Measurements from ENCODE around the gene SNX2. TPM values are rescaled to one million over a fixed set of nuclear protein-coding genes. Genes with fewer than 3 reads are reported as not detected.
"Not testable (repeated sequence)": the region's sequence is repeated elsewhere in the genome, so short reads cannot be mapped to it uniquely, and the experiment has no call there.

The SNX2 gene
- total RNA-seq, 1 donor from 2014 or later, result 77.1 TPM

DNA sequence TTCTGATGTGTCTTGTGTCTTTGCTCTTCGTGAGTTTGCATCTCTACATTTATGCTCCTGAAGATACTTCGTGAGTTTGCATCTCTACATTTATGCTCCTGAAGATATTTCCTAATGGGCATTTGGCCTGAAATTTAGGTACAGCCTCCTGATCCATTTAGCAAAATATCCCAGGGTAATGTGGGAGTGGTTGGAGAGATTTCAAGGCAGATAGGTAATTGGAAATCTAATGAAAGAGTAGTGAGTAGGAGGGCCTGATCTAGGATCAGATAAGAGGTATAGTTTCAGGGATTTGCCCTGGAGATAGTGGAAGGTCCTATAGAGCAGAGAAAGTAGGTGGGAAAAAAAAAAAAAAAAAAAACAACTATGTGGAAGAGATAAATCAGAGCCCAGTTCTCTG lies 14.6 kb upstream of the SNX2 start:
- no peaks in the 10 kb centered on the region for H3K27me3 ChIP-seq (ENCODE audit: control insufficient read depth, insufficient read depth, low read length)
- no peak for DNase-seq (ENCODE audit: low read depth)
- H3K4me3 ChIP-seq (ENCODE audit: low read depth, low read length), result no peak overlapping the region
- no peaks in the 10 kb centered on the region for H3K36me3 ChIP-seq (ENCODE audit: control insufficient read depth, insufficient read depth, low read length)
- TF ChIP-seq, protein P1, sequence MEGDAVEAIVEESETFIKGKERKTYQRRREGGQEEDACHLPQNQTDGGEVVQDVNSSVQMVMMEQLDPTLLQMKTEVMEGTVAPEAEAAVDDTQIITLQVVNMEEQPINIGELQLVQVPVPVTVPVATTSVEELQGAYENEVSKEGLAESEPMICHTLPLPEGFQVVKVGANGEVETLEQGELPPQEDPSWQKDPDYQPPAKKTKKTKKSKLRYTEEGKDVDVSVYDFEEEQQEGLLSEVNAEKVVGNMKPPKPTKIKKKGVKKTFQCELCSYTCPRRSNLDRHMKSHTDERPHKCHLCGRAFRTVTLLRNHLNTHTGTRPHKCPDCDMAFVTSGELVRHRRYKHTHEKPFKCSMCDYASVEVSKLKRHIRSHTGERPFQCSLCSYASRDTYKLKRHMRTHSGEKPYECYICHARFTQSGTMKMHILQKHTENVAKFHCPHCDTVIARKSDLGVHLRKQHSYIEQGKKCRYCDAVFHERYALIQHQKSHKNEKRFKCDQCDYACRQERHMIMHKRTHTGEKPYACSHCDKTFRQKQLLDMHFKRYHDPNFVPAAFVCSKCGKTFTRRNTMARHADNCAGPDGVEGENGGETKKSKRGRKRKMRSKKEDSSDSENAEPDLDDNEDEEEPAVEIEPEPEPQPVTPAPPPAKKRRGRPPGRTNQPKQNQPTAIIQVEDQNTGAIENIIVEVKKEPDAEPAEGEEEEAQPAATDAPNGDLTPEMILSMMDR (IDR thresholded peaks at IDR 0.05; ENCODE audit: insufficient read depth, low read length, poor library complexity, severe bottlenecking), result no peak

DNA sequence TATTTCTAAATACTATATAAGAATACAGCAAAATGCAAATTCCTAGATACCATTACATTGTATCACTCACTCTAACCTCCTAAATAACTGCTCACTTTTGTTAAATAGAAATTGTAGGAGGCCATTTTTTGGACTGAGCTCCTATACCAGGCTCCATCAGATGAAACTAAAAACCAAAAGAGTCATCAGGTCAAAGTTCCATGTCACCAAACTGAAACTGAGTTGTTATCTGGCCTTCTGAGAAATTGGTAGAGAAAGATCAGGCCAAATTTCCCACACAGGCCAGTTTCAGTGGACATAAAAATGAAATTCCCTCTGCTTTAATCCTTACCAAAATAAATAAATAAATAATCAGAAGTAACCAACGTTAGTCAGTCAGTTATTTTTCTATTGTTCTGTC lies 13.8 kb upstream of the SNX2 start:
- TF ChIP-seq, protein P1 (IDR thresholded peaks at IDR 0.05; ENCODE audit: insufficient read depth, low read length, poor library complexity, severe bottlenecking), result no peak

DNA sequence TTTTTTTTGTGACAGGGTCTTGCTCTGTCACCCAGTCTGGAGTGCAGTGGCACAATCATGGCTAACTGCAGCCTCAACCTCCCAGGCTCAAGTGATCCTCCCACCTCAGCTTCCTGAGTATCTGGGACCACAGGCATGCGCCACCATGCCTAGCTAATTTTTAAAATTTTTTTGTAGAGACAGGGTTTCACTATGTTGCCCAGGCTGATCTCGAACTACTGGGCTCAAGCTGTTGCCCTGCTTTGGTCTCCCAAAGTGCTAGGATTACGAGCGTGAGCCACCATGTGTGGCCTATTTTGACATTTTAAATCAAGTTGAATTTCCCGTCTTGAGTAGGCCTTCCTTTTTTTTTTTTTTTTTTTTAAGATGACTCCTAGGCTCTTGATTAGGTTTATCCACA lies 13.0 kb upstream of the SNX2 start:
- H3K27me3 ChIP-seq (ENCODE audit: control insufficient read depth, insufficient read depth, low read length); H3K36me3 ChIP-seq (ENCODE audit: control insufficient read depth, insufficient read depth, low read length); H3K4me3 ChIP-seq (ENCODE audit: low read depth, low read length); DNase-seq (ENCODE audit: low read depth): not testable (repeated sequence)

More for the DNA sequence above, 13.8 kb upstream of the SNX2 start:
- H3K27me3 ChIP-seq (ENCODE audit: control insufficient read depth, insufficient read depth, low read length), result no peaks in the 10 kb centered on the region
- no peak overlapping the region for H3K4me3 ChIP-seq (ENCODE audit: low read depth, low read length)
- no peak for DNase-seq (ENCODE audit: low read depth)
- H3K36me3 ChIP-seq (ENCODE audit: control insufficient read depth, insufficient read depth, low read length), result no peaks in the 10 kb centered on the region

DNA sequence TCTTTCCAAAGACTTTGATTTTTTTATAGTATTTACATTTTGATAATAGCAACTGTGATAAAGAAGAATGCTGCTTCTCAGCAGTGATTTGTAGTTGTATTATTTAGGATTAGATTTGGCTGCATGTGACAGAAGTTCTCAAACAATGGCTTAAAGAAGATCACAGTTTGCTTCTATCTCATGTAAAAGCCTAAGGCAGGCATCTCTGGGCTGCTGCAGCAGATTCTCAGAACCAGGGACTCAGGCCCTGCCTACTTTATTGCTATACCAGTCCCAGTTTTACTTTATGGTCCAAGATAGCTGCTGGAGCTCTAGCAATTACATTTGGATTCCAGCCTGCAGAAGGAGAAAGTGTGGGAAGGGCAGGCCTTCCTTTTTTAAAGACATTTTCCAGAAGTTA lies 8.8 kb upstream of the SNX2 start:
- H3K36me3 ChIP-seq (ENCODE audit: control insufficient read depth, insufficient read depth, low read length), result no peaks in the 10 kb centered on the region
- DNase-seq (ENCODE audit: low read depth), result no peak
- H3K27me3 ChIP-seq (ENCODE audit: control insufficient read depth, insufficient read depth, low read length), result no peaks in the 10 kb centered on the region
- no peak overlapping the region for H3K4me3 ChIP-seq (ENCODE audit: low read depth, low read length)
- TF ChIP-seq, protein P1 (IDR thresholded peaks at IDR 0.05; ENCODE audit: insufficient read depth, low read length, poor library complexity, severe bottlenecking), result no peak

DNA sequence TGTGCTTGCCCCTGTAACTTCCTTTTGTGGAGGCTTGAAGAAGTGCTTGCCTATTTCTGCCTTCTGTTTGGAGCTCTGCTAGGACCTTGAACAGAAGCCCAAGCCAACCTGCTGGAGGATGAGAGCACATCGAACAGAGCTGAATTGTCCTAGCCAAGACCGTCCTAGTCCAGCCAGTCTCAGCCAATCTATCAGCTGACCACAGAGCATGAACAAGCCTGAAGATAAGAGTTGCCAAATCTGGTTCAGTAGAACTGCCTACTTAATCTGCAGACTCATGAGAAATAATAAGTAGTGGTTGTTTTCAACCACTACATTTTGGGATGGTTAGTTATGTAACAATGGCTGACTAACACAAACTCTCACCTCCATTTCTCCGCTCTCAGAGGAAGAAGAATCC lies 4.4 kb upstream of the SNX2 start:
- no peaks in the 10 kb centered on the region for H3K36me3 ChIP-seq (ENCODE audit: control insufficient read depth, insufficient read depth, low read length)
- TF ChIP-seq, protein P1 (IDR thresholded peaks at IDR 0.05; ENCODE audit: insufficient read depth, low read length, poor library complexity, severe bottlenecking), result no peak
- no peaks in the 10 kb centered on the region for H3K27me3 ChIP-seq (ENCODE audit: control insufficient read depth, insufficient read depth, low read length)
- no peak for DNase-seq (ENCODE audit: low read depth)
- H3K4me3 ChIP-seq (ENCODE audit: low read depth, low read length), result no peak overlapping the region

DNA sequence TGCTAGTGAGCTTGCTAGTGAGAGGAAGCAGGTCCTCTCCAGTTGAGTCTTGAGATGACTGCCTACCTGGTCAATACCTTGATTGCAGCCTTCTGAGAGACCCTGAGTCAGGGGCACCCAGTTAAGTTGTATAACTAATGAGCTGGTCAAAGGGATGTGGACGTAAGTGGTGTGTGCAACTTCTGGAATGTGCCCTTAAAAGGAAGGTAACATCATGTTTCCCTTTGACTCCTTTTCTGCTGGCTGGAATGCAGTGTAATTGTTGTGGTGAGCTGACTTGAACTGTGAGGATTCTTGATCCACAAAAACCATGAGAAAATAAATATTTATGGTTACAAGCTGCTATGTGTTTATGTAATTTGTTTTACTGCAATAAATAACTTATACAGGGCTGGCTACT lies 2.4 kb upstream of the SNX2 start:
- DNase-seq (ENCODE audit: low read depth), result no peak
- no peaks in the 10 kb centered on the region for H3K27me3 ChIP-seq (ENCODE audit: control insufficient read depth, insufficient read depth, low read length)
- no peaks in the 10 kb centered on the region for H3K36me3 ChIP-seq (ENCODE audit: control insufficient read depth, insufficient read depth, low read length)
- TF ChIP-seq, protein P1 (IDR thresholded peaks at IDR 0.05; ENCODE audit: insufficient read depth, low read length, poor library complexity, severe bottlenecking), result no peak
- no peak overlapping the region for H3K4me3 ChIP-seq (ENCODE audit: low read depth, low read length)
